Subcutaneous abdominal adipose tissue (tissue), 5 donors: ENCODE data around the gene VDAC2.

Experiments used
- H3K27ac ChIP-seq: one replicate; pipeline ENCODE4 v1.7.0; 2013; ENCODE audit warnings: low read depth, mild to moderate bottlenecking, inconsistent platforms, low read length, moderate library complexity
- H3K27me3 ChIP-seq, 5 donors: one replicate each; pipeline ENCODE4 v1.7.0; 2013; ENCODE audit warnings: low read length in 5 of 5, inconsistent platforms in 1 of 5; ENCODE audit not compliant: control insufficient read depth in 5 of 5, insufficient read depth in 4 of 5
- H3K36me3 ChIP-seq, 5 donors: one replicate each; pipeline ENCODE4 v1.7.0; 2013; ENCODE audit warnings: low read length in 5 of 5; ENCODE audit not compliant: control insufficient read depth in 5 of 5, insufficient read depth in 5 of 5
- H3K4me1 ChIP-seq, 5 donors: one replicate each; pipeline ENCODE4 v1.7.0; 2013; ENCODE audit warnings: low read length in 5 of 5, mild to moderate bottlenecking in 3 of 5, moderate library complexity in 1 of 5; ENCODE audit not compliant: control insufficient read depth in 5 of 5, insufficient read depth in 5 of 5
- H3K4me3 ChIP-seq, 5 donors: one replicate each; pipeline ENCODE4 v1.7.0; 2013; ENCODE audit warnings: low read length in 5 of 5, low read depth in 1 of 5
- H3K9ac ChIP-seq, 5 donors: one replicate each; pipeline ENCODE4 v1.7.0; 2013; ENCODE audit warnings: low read length in 5 of 5, mild to moderate bottlenecking in 4 of 5, moderate library complexity in 3 of 5
- H3K9me3 ChIP-seq, 5 donors: one replicate each; pipeline ENCODE4 v1.7.0; 2013; ENCODE audit warnings: low read length in 5 of 5; ENCODE audit not compliant: control insufficient read depth in 5 of 5
- donor health status: healthy.
- donor health status: healthy.
- donor health status: healthy.
- donor health status: healthy.
- donor health status: healthy.

Gene VDAC2

GRCh38 chr10:75265856-75266255, 55.3 kb downstream of the VDAC2 start:
- H3K9me3 ChIP-seq = peaks cover 0 to 5% (median 5%) of the 10 kb centered on the region in 5 donors
- no peak overlapping the region for H3K27ac ChIP-seq
- H3K36me3 ChIP-seq = no peaks in the 10 kb centered on the region
- H3K4me1 ChIP-seq = peaks cover 0 to 7% (median 0%) of the 10 kb centered on the region in 5 donors
- peaks cover 0 to 4% (median 0%) of the 10 kb centered on the region in 5 donors for H3K27me3 ChIP-seq
- H3K4me3 ChIP-seq = no peak overlapping the region
- H3K9ac ChIP-seq = no peak overlapping the region

GRCh38 chr10:75266945-75267344, 56.3 kb downstream of the VDAC2 start:
- H3K27me3 ChIP-seq = peaks cover 0 to 4% (median 0%) of the 10 kb centered on the region in 5 donors
- H3K4me3 ChIP-seq = no peak overlapping the region
- H3K4me1 ChIP-seq = peaks cover 0 to 4% (median 0%) of the 10 kb centered on the region in 5 donors

GRCh38 chr10:75269605-75270004, 59.0 kb downstream of the VDAC2 start:
- Histone ChIP-seq H3K36me3 (no peaks in the 10 kb centered on the region), H3K27me3 (no peaks in the 10 kb centered on the region), H3K27ac (no peak overlapping the region), H3K9ac (no peak overlapping the region), H3K9me3 (no peaks in the 10 kb centered on the region), H3K4me1 (peaks cover 0 to 4% (median 0%) of the 10 kb centered on the region in 5 donors), H3K4me3 (no peak overlapping the region)

More at GRCh38 chr10:75266945-75267344, 56.3 kb downstream of the VDAC2 start:
- H3K9me3 ChIP-seq = no peaks in the 10 kb centered on the region
- H3K27ac ChIP-seq = no peak overlapping the region
- no peaks in the 10 kb centered on the region for H3K36me3 ChIP-seq
- H3K9ac ChIP-seq = no peak overlapping the region

GRCh38 chr10:75272094-75272493, 61.5 kb downstream of the VDAC2 start:
- H3K9me3 ChIP-seq = no peaks in the 10 kb centered on the region
- H3K4me1 ChIP-seq = peaks cover 0 to 11% (median 7%) of the 10 kb centered on the region in 5 donors
- H3K9ac ChIP-seq = no peak overlapping the region
- no peaks in the 10 kb centered on the region for H3K36me3 ChIP-seq
- H3K27me3 ChIP-seq = no peaks in the 10 kb centered on the region
- no peak overlapping the region for H3K27ac ChIP-seq
- H3K4me3 ChIP-seq = no peak overlapping the region

- H3K4me3 ChIP-seq = no peak overlapping the region
- H3K36me3 ChIP-seq = no peaks in the 10 kb centered on the region
- no peaks in the 10 kb centered on the region for H3K9me3 ChIP-seq
- peaks cover 0 to 11% (median 7%) of the 10 kb centered on the region in 5 donors for H3K4me1 ChIP-seq
- no peak overlapping the region for H3K9ac ChIP-seq
- H3K27me3 ChIP-seq = no peaks in the 10 kb centered on the region
- no peak overlapping the region for H3K27ac ChIP-seq
These were observed 62.3 kb downstream of the VDAC2 start for GRCh38 chr10:75272896-75273295.

- Histone ChIP-seq H3K4me1 (peaks cover 0 to 11% (median 7%) of the 10 kb centered on the region in 5 donors), H3K36me3 (no peaks in the 10 kb centered on the region), H3K9ac (peak overlapping the region in 2 of 5 donors; percentile 35 to 39), H3K4me3 (peak overlapping the region in 3 of 5 donors; percentile 50 to 55 (median 54)), H3K9me3 (no peaks in the 10 kb centered on the region), H3K27me3 (peaks cover 0 to 2% (median 0%) of the 10 kb centered on the region in 5 donors), H3K27ac (no peak overlapping the region)
These were observed 65.7 kb downstream of the VDAC2 start for GRCh38 chr10:75276069-75276872.

GRCh38 chr10:75280236-75280635, 69.6 kb downstream of the VDAC2 start:
- no peaks in the 10 kb centered on the region for H3K36me3 ChIP-seq

More at GRCh38 chr10:75280236-75280635, 69.6 kb downstream of the VDAC2 start:
- no peak overlapping the region for H3K9ac ChIP-seq
- no peak overlapping the region for H3K4me3 ChIP-seq
- peaks cover 0 to 17% (median 10%) of the 10 kb centered on the region in 5 donors for H3K4me1 ChIP-seq
- H3K27ac ChIP-seq = no peak overlapping the region
- no peaks in the 10 kb centered on the region for H3K9me3 ChIP-seq
- H3K27me3 ChIP-seq = peaks cover 0 to 2% (median 0%) of the 10 kb centered on the region in 5 donors
